Transverse colon (tissue), 4 donors: ENCODE measurements around the gene MYO7B. TPM values are rescaled to one million over a fixed set of nuclear protein-coding genes. Genes with fewer than 3 reads are reported as not detected.

ENCODE experiments used
- DNase-seq: peaks from one replicate; pipeline ENCODE4 v3.0.0-alpha.2; 2019
- H3K27ac ChIP-seq, 4 donors: fragments of 200-600 bp; sonication (generic); 2 replicates each; pipeline ENCODE4 v1.5.1; 2016 to 2018; ENCODE audit warnings: inconsistent platforms in 4 of 4
- H3K27me3 ChIP-seq: fragments of 200-600 bp; sonication (generic); 2 replicates; pipeline ENCODE4 v1.5.1; 2017; ENCODE audit warnings: inconsistent platforms
- H3K36me3 ChIP-seq, 4 donors: fragments of 200-600 bp; sonication (generic); 2 replicates each; pipeline ENCODE4 v1.5.1; 2017 to 2019; ENCODE audit warnings: inconsistent platforms in 4 of 4
- H3K4me1 ChIP-seq, 4 donors: fragments of 200-600 bp; sonication (generic); 2 replicates each; pipeline ENCODE4 v1.5.1; 2017 to 2020; ENCODE audit warnings: inconsistent platforms in 4 of 4
- H3K4me3 ChIP-seq, 4 donors: fragments of 200-600 bp; sonication (generic); 1 replicate in 1 of 4; 2 replicates in 3 of 4; pipeline versions ENCODE4 v1.5.1 to v1.6.1; 2017 to 2019; ENCODE audit warnings: inconsistent platforms in 4 of 4
- H3K9me3 ChIP-seq, 2 donors: fragments of 200-600 bp; sonication (generic); 2 replicates each; pipeline ENCODE4 v1.5.1; 2017 to 2019; ENCODE audit warnings: inconsistent platforms in 2 of 2
- EP300 ChIP-seq: sonication (generic); formaldehyde crosslinking; IDR thresholded peaks from one replicate; pipeline ENCODE4 v1.6.1; 2017; ENCODE audit warnings: antibody characterized with exemption, low read depth
- POLR2A ChIP-seq: fragments of 450-650 bp; IDR thresholded peaks from one replicate; pipeline ENCODE4 v1.6.1; 2016; ENCODE audit warnings: antibody characterized with exemption, mild to moderate bottlenecking, moderate library complexity
- POLR2AphosphoS5 ChIP-seq, 3 donors: sonication (generic); formaldehyde crosslinking; IDR thresholded peaks; one replicate each; pipeline ENCODE4 v1.6.1; 2016; ENCODE audit warnings: antibody characterized with exemption in 3 of 3
- WGBS, 2 donors: methylation state at CpG; one replicate each; pipeline ENCODE4 v1.1.5; 2018; ENCODE audit warnings: low coverage in 1 of 2; 5-methylcytosine and 5-hydroxymethylcytosine counted together
- in situ Hi-C, 4 donors: fragments of 200-750 bp; cut with MboI; loops; one replicate each; pipeline versions ENCODE4 v1.15.0 to v1.15.1; 2017; ENCODE audit warnings: low sequenced_read_pairs in 3 of 4, low pct_ligation_motif_present in 1 of 4, low pct_unique_long_range_greater_than_20kb in 1 of 4
- intact Hi-C: fragments of 100-400 bp; cut with DNase I; formaldehyde crosslinking; loops from one replicate; pipeline ENCODE4 v1.15.1; 2023; ENCODE audit warnings: low total_unique reads
- total RNA-seq, 4 donors: library from RNA; depleted of rRNA; stranded (reverse); fragments of >200 nt; gene quantifications; one replicate each; pipeline ENCODE4 v1.1.0, GENCODE V29; 2016
- TF ChIP-seq, protein P1 (sequence below), 5 experiments: fragments of 200-600 bp in 3 of 5; fragments of 450-650 bp in 2 of 5; sonication (generic) in 3 of 5; IDR thresholded peaks; 1 replicate in 2 of 5; 2 replicates in 3 of 5; pipeline ENCODE4 v1.5.1; 2016 to 2017; ENCODE audit warnings: antibody characterized with exemption in 5 of 5, inconsistent platforms in 3 of 5, mild to moderate bottlenecking in 2 of 5, moderate library complexity in 1 of 5

The MYO7B gene
- total RNA-seq, result 100 to 1,000 TPM; 242 to 637 (median 280) TPM

DNA sequence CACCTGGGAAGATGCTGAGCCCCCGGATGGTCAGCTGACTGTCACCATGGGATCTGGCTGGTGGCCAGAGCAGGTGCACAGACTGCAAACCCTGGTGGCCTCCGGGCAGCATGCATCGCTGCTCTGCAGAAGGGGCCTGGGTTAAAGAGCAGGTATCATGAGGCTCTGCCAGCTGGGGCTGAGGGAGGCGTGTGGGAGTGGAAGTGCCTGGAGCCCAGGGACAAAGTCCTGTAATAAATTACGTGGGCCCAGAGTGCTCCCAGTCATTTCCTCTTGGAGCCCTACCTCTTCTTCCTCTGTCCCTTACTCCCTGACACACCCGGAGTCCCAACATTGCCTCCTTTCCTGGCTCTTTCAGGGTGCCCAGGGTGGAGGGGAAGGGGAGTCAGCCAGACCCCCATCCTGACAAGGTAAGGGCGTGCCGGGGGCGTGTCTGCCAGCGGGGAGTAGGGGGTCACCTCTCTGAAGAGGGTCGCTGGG is at the start of gene MYO7B:
TSS of gene MYO7B (plus strand) at position 262 of the 480 bp plus-strand sequence. CDS start 24,040 bp downstream, outside the sequence.
- Histone ChIP-seq H3K36me3 (no peaks in the 10 kb centered on the region), H3K4me1 (peaks cover 0 to 19% (median 10%) of the 10 kb centered on the region in 4 donors), H3K27ac (peak within 1 kb of the TSS; percentile 85 to 92 (median 91)), H3K9me3 (no peaks in the 10 kb centered on the region), H3K27me3 (no peaks in the 10 kb centered on the region), H3K4me3 (peak within 1 kb of the TSS in 3 of 4 donors; percentile 43 to 55 (median 54))
- TF ChIP-seq, protein P1, sequence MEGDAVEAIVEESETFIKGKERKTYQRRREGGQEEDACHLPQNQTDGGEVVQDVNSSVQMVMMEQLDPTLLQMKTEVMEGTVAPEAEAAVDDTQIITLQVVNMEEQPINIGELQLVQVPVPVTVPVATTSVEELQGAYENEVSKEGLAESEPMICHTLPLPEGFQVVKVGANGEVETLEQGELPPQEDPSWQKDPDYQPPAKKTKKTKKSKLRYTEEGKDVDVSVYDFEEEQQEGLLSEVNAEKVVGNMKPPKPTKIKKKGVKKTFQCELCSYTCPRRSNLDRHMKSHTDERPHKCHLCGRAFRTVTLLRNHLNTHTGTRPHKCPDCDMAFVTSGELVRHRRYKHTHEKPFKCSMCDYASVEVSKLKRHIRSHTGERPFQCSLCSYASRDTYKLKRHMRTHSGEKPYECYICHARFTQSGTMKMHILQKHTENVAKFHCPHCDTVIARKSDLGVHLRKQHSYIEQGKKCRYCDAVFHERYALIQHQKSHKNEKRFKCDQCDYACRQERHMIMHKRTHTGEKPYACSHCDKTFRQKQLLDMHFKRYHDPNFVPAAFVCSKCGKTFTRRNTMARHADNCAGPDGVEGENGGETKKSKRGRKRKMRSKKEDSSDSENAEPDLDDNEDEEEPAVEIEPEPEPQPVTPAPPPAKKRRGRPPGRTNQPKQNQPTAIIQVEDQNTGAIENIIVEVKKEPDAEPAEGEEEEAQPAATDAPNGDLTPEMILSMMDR (IDR thresholded peaks at IDR 0.05), result peak in 3 of 5 experiments; percentile 4 to 60 (median 58)
- TF ChIP-seq EP300, result peak; percentile 30
- peak; percentile 96 for TF ChIP-seq POLR2A
- TF ChIP-seq POLR2AphosphoS5 (IDR thresholded peaks at IDR 0.05), result peak; percentile 50 to 96 (median 95)
- DNase-seq, result peak; percentile 91
- 40 to 45% methylated on average over 1 to 11 of the region's 11 CpGs for WGBS, 2 donors
- in situ Hi-C loops (no loop called here), intact Hi-C loops (no loop called here)

- Histone ChIP-seq H3K36me3 (peaks cover 0 to 65% (median 32%) of the 10 kb centered on the region in 4 donors), H3K4me1 (no peaks in the 10 kb centered on the region), H3K27ac (no peak overlapping the region), H3K4me3 (no peak overlapping the region), H3K9me3 (no peaks in the 10 kb centered on the region), H3K27me3 (no peaks in the 10 kb centered on the region)
- TF ChIP-seq POLR2AphosphoS5 (IDR thresholded peaks at IDR 0.05) (no peak), POLR2A (no peak), EP300 (no peak)
- TF ChIP-seq, protein P1 (IDR thresholded peaks at IDR 0.05), result no peak
- in situ Hi-C loops (loop anchor here in 2 of 4 donors (10.0 to 25.0 kb wide), 2 partner anchors 148 to 161 kb away; no protein-coding TSS in a partner anchor), intact Hi-C loops (no loop called here)
- 79 to 91% methylated on average over 4 to 5 of the region's 5 CpGs for WGBS, 2 donors
- DNase-seq, result no peak
Observed at GRCh38 chr2:127485694-127486071, 49.8 kb upstream of the MYO7B start.

DNA sequence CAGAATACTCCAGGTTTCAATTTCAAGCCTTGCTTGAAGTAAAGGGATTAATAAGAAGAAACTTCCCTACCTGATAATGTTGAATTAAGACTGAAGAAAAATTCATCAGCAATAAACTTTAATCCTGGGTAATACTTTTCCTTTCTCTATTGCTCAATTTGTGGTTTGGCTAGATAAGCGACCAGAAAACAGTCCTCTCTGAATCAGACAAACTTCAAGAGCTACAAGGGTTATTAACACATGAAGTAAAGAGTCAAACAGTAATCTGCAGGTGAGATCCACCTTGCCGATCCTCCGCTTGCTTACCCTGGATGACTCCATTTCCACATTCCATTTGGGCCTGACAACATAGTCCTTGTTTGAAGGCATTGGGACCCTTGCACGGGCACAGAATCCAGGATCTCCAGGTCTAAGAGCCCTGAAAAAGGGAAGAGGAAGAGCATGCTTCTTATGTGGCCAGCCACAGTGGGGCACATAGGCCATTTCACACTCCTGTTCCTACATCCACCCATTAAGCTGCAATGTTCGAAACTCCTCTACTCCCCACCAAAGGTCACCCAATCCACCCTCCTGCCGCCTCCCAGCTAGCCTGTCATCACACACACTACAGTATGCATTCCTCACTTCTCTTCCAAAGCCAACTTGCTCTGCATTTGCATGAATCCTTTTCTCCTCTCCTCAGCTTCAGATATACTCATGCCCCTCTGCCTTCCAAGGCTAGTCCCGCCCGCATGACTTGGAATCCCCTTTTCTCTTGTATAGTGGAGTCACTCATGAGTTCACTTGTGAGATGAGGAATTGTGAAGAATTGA is 49.0 kb upstream of the MYO7B start:
- TF ChIP-seq POLR2AphosphoS5 (IDR thresholded peaks at IDR 0.05), result no peak
- no peak for TF ChIP-seq EP300
- TF ChIP-seq POLR2A, result no peak
- TF ChIP-seq, protein P1 (IDR thresholded peaks at IDR 0.05), result no peak
- Histone ChIP-seq H3K27me3 (no peaks in the 10 kb centered on the region), H3K27ac (no peak overlapping the region), H3K4me3 (no peak overlapping the region), H3K9me3 (no peaks in the 10 kb centered on the region), H3K36me3 (peaks cover 0 to 65% (median 31%) of the 10 kb centered on the region in 4 donors), H3K4me1 (no peaks in the 10 kb centered on the region)
- 84 to 89% methylated on average over 4 to 8 of the region's 8 CpGs for WGBS, 2 donors
- intact Hi-C loops (no loop called here), in situ Hi-C loops (loop anchor here in 2 of 4 donors (10.0 to 25.0 kb wide), 2 partner anchors 149 to 162 kb away; no protein-coding TSS in a partner anchor)
- no peak for DNase-seq

DNA sequence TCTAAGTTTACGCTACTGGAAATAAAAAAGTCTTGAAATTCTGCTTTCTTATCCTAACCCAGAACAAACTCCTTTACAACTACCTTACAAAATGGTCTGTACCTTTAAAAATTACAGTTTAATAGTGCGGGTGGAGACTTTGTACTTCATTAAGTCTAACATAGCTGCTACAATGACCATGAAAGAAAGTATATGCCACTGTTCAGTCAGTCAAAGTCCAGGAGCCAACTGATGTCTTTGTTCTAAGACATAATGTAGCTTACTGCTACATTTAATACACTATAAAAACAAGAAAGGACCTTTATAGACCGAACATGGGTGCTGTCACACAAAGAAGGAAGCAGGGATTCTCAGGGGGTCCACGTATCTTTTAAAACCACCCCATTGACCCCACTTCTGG is 45.2 kb upstream of the MYO7B start:
- Histone ChIP-seq H3K9me3 (no peaks in the 10 kb centered on the region), H3K4me1 (no peaks in the 10 kb centered on the region), H3K27ac (no peak overlapping the region), H3K27me3 (no peaks in the 10 kb centered on the region), H3K36me3 (peaks cover 0 to 88% (median 41%) of the 10 kb centered on the region in 4 donors), H3K4me3 (no peak overlapping the region)
- no peak for DNase-seq
- intact Hi-C loops (no loop called here), in situ Hi-C loops (loop anchor here in 1 of 4 donors (25.0 kb wide), 1 partner anchor 153 kb away; no protein-coding TSS in a partner anchor)
- 83 to 92% methylated on average over 3 to 4 of the region's 4 CpGs for WGBS, 2 donors
- TF ChIP-seq POLR2AphosphoS5 (IDR thresholded peaks at IDR 0.05) (no peak), POLR2A (no peak), EP300 (no peak)
- TF ChIP-seq, protein P1 (IDR thresholded peaks at IDR 0.05), result no peak
